Breast epithelium (tissue), 3 donors: ENCODE data around the gene RNASE11.
"Not testable (repeated sequence)": the region's sequence is repeated elsewhere in the genome, so short reads cannot be mapped to it uniquely, and the experiment has no call there.

ENCODE experiments used
- CTCF ChIP-seq, 3 donors: fragments of 450-650 bp; IDR thresholded peaks; one replicate each; pipeline ENCODE4 v1.5.1; 2016 to 2017; ENCODE audit warnings: antibody characterized with exemption in 3 of 3, mild to moderate bottlenecking in 3 of 3, moderate library complexity in 3 of 3
- POLR2AphosphoS5 ChIP-seq, 3 donors: sonication (generic); formaldehyde crosslinking; IDR thresholded peaks; one replicate each; pipeline ENCODE4 v1.6.1; 2017; ENCODE audit warnings: antibody characterized with exemption in 3 of 3

GRCh38 chr14:20572382-20572990, 15.3 kb downstream of the RNASE11 start:
- not testable (repeated sequence) for TF ChIP-seq CTCF, POLR2AphosphoS5 (IDR thresholded peaks at IDR 0.05)
